Mucosa of descending colon (tissue), 3 donors: ENCODE results near the gene TRABD2B. TPM values are rescaled to one million over a fixed set of nuclear protein-coding genes. Genes with fewer than 3 reads are reported as not detected.

ENCODE experiments used
- ATAC-seq: fragments of 200-7000 bp; cut with Tn5 transposase; one replicate; pipeline ENCODE4 v1.9.1; 2020; ENCODE audit warnings: mild to moderate bottlenecking, moderate library complexity
- DNase-seq, 3 donors: peaks; one replicate each; pipeline ENCODE4 v3.0.0-alpha.2; 2020
- H3K36me3 ChIP-seq: fragments of 200-600 bp; one replicate; pipeline ENCODE4 v1.8.0; 2021; ENCODE audit warnings: low read depth, mild to moderate bottlenecking
- H3K4me1 ChIP-seq: fragments of 200-600 bp; one replicate; pipeline ENCODE4 v1.8.0; 2021; ENCODE audit warnings: low read depth, mild to moderate bottlenecking
- H3K4me3 ChIP-seq: fragments of 200-600 bp; one replicate; pipeline ENCODE4 v1.8.0; 2021; ENCODE audit warnings: mild to moderate bottlenecking
- H3K9me3 ChIP-seq: fragments of 200-600 bp; one replicate; pipeline ENCODE4 v1.8.0; 2021; ENCODE audit warnings: mild to moderate bottlenecking
- CTCF ChIP-seq: fragments of 200-600 bp; IDR thresholded peaks from one replicate; pipeline ENCODE4 v1.8.0; 2022; ENCODE audit warnings: antibody characterized with exemption, mild to moderate bottlenecking
- intact Hi-C, 2 donors: fragments of 100-400 bp; cut with DNase I in 1 of 2; cut with micrococcal nuclease in 1 of 2; formaldehyde crosslinking; loops; one replicate each; pipeline versions ENCODE4 v1.11.0 to v1.11.1; 2022; cut with DNase I, micrococcal nuclease
- total RNA-seq, 3 donors: library from RNA; stranded (reverse); fragmentation: NEBNext Ultra II Directional in 2 of 3; extraction: Animal tissue kit (Norgen Biotek cat#: 25700) in 2 of 3; gene quantifications; one replicate each; pipeline versions ENCODE4 v1.2.1 to v1.2.4, GENCODE V29; 2021 to 2023
- donor health status: DM: no; HTN: no; CAD: no; lungs with moderate emphysema.
- donor health status: DM: no; HTN: no; CAD: no.
- donor health status: DM: no; HTN: yes; CAD: no.

The TRABD2B gene
- total RNA-seq, 3 donors from 2014 or later, result 0.35 to 2.0 (median 2.0) TPM

- ATAC-seq (no peak), DNase-seq (peak in 1 of 3 donors; percentile 37)
- H3K9me3 ChIP-seq, result peaks cover 4% of the 10 kb centered on the region
- intact Hi-C loops, result no loop called here
- H3K4me1 ChIP-seq, result peaks cover 33% of the 10 kb centered on the region
- no peaks in the 10 kb centered on the region for H3K36me3 ChIP-seq
- no peak overlapping the region for H3K4me3 ChIP-seq
- TF ChIP-seq CTCF, result no peak
Observed at GRCh38 chr1:47837056-47837830, 159.9 kb downstream of the TRABD2B start.

- H3K4me3 ChIP-seq, result no peak overlapping the region
- no peak for TF ChIP-seq CTCF
- intact Hi-C loops, result no loop called here
- no peaks in the 10 kb centered on the region for H3K36me3 ChIP-seq
- peaks cover 42% of the 10 kb centered on the region for H3K4me1 ChIP-seq
- DNase-seq (no peak), ATAC-seq (no peak)
- H3K9me3 ChIP-seq, result peaks cover 4% of the 10 kb centered on the region
Observed at GRCh38 chr1:47835409-47835808, 161.8 kb downstream of the TRABD2B start.

- ATAC-seq, result peak; percentile 25
- DNase-seq, result peak in 2 of 3 donors; percentile 25 to 51
- intact Hi-C loops, result no loop called here
Observed at GRCh38 chr1:47834326-47834725, 162.9 kb downstream of the TRABD2B start.

GRCh38 chr1:47830641-47831333 is 166.4 kb downstream of the TRABD2B start:
- no peak overlapping the region for H3K4me3 ChIP-seq
- no peak for TF ChIP-seq CTCF
- intact Hi-C loops, result no loop called here
- no peak for ATAC-seq
- no peaks in the 10 kb centered on the region for H3K36me3 ChIP-seq
- peak in 1 of 3 donors; percentile 15 for DNase-seq
- H3K4me1 ChIP-seq, result peaks cover 9% of the 10 kb centered on the region
- peaks cover 4% of the 10 kb centered on the region for H3K9me3 ChIP-seq

More at GRCh38 chr1:47834326-47834725, 162.9 kb downstream of the TRABD2B start:
- Histone ChIP-seq H3K9me3 (peaks cover 4% of the 10 kb centered on the region), H3K36me3 (no peaks in the 10 kb centered on the region), H3K4me1 (peaks cover 38% of the 10 kb centered on the region), H3K4me3 (no peak overlapping the region)
- TF ChIP-seq CTCF, result no peak

- intact Hi-C loops, result no loop called here
- no peak for ATAC-seq
- no peak for TF ChIP-seq CTCF
Observed at GRCh38 chr1:47830021-47830420, 167.2 kb downstream of the TRABD2B start.

More at GRCh38 chr1:47830021-47830420, 167.2 kb downstream of the TRABD2B start:
- Histone ChIP-seq H3K36me3 (no peaks in the 10 kb centered on the region), H3K4me1 (peaks cover 12% of the 10 kb centered on the region), H3K9me3 (no peaks in the 10 kb centered on the region), H3K4me3 (no peak overlapping the region)
- peak in 1 of 3 donors; percentile 8 for DNase-seq
